Peyer's patch (tissue), 4 donors: Measurements from ENCODE around the gene GEMIN5.

ENCODE experiments used
- POLR2A ChIP-seq, 2 donors: fragments of 450-650 bp; IDR thresholded peaks; one replicate each; pipeline ENCODE4 v1.5.1; 2017; ENCODE audit warnings: antibody characterized with exemption in 2 of 2, mild to moderate bottlenecking in 2 of 2, moderate library complexity in 2 of 2
- TF ChIP-seq, protein P1 (sequence below), 6 experiments: fragments of 450-650 bp in 4 of 6; fragments of 200-600 bp in 2 of 6; sonication (generic) in 1 of 6; IDR thresholded peaks; one replicate each; pipeline ENCODE4 v1.5.1; 2017 to 2019; ENCODE audit warnings: antibody characterized with exemption in 6 of 6, mild to moderate bottlenecking in 3 of 6, moderate library complexity in 1 of 6

DNA sequence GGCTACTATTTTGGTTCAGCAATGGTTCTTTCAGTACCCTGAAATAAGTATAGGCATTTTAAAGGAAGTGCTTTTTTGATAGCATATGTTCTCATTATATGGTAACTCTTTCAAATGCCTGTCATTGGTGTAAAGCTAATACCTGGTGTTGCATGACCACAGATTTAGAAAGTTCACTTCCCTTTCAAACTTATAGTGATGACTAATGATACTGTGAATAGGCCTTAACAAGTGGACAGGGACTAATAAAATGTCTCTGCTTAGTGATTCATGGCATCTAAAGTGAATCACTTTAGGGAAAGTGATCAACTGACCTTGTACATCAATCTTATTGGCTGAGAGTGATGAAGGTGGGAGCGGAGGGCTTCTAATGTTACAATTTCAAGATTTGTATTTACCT lies 24.5 kb upstream of the GEMIN5 start:
- TF ChIP-seq, protein P1, sequence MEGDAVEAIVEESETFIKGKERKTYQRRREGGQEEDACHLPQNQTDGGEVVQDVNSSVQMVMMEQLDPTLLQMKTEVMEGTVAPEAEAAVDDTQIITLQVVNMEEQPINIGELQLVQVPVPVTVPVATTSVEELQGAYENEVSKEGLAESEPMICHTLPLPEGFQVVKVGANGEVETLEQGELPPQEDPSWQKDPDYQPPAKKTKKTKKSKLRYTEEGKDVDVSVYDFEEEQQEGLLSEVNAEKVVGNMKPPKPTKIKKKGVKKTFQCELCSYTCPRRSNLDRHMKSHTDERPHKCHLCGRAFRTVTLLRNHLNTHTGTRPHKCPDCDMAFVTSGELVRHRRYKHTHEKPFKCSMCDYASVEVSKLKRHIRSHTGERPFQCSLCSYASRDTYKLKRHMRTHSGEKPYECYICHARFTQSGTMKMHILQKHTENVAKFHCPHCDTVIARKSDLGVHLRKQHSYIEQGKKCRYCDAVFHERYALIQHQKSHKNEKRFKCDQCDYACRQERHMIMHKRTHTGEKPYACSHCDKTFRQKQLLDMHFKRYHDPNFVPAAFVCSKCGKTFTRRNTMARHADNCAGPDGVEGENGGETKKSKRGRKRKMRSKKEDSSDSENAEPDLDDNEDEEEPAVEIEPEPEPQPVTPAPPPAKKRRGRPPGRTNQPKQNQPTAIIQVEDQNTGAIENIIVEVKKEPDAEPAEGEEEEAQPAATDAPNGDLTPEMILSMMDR (IDR thresholded peaks at IDR 0.05), result no peak
- TF ChIP-seq POLR2A (IDR thresholded peaks at IDR 0.05), result no peak
